GM18870 (cell line): ENCODE results near the gene APOE.
A peak's percentile ranks its signal among the peaks of the same experiment; 100 is the strongest.
"Not testable (repeated sequence)": the region's sequence is repeated elsewhere in the genome, so short reads cannot be mapped to it uniquely, and the experiment has no call there.

ENCODE experiments used
- ATAC-seq: cut with Tn5 transposase; IDR thresholded peaks from one replicate; pipeline ENCODE4 v1.9.1; 2021; ENCODE audit warnings: moderate library complexity; ENCODE audit not compliant: unreplicated experiment

APOE gene

DNA sequence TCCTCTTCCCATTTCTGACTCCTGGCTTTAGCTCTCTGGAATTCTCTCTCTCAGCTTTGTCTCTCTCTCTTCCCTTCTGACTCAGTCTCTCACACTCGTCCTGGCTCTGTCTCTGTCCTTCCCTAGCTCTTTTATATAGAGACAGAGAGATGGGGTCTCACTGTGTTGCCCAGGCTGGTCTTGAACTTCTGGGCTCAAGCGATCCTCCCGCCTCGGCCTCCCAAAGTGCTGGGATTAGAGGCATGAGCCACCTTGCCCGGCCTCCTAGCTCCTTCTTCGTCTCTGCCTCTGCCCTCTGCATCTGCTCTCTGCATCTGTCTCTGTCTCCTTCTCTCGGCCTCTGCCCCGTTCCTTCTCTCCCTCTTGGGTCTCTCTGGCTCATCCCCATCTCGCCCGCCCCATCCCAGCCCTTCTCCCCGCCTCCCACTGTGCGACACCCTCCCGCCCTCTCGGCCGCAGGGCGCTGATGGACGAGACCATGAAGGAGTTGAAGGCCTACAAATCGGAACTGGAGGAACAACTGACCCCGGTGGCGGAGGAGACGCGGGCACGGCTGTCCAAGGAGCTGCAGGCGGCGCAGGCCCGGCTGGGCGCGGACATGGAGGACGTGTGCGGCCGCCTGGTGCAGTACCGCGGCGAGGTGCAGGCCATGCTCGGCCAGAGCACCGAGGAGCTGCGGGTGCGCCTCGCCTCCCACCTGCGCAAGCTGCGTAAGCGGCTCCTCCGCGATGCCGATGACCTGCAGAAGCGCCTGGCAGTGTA is 2.7 kb downstream of the APOE start:
- ATAC-seq = no peak

DNA sequence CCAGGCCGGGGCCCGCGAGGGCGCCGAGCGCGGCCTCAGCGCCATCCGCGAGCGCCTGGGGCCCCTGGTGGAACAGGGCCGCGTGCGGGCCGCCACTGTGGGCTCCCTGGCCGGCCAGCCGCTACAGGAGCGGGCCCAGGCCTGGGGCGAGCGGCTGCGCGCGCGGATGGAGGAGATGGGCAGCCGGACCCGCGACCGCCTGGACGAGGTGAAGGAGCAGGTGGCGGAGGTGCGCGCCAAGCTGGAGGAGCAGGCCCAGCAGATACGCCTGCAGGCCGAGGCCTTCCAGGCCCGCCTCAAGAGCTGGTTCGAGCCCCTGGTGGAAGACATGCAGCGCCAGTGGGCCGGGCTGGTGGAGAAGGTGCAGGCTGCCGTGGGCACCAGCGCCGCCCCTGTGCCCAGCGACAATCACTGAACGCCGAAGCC is 3.3 kb downstream of the APOE start:
- ATAC-seq = no peak

DNA sequence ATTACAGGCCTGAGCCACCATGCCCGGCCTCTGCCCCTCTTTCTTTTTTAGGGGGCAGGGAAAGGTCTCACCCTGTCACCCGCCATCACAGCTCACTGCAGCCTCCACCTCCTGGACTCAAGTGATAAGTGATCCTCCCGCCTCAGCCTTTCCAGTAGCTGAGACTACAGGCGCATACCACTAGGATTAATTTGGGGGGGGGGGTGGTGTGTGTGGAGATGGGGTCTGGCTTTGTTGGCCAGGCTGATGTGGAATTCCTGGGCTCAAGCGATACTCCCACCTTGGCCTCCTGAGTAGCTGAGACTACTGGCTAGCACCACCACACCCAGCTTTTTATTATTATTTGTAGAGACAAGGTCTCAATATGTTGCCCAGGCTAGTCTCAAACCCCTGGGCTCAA is 4.2 kb downstream of the APOE start:
- ATAC-seq = no peak

DNA sequence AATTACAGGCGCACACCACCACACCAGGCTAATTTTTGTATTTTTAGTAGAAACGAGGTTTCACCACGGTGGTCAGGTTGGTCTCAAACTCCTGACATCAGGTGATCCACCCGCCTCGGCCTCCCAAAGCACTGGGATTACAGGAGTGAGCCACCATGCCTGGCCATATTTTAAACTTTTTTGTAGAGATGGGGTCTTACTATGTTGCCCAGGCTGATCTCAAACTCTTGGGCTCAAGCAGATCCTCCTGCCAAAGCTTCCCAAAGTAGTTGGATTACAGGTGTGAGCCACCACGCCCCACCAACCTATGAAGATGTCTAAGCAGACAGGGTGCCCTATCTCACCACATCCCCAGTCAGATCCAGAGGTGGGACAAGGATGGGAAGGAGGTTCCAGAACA is 6.3 kb downstream of the APOE start:
- ATAC-seq = not testable (repeated sequence)

DNA sequence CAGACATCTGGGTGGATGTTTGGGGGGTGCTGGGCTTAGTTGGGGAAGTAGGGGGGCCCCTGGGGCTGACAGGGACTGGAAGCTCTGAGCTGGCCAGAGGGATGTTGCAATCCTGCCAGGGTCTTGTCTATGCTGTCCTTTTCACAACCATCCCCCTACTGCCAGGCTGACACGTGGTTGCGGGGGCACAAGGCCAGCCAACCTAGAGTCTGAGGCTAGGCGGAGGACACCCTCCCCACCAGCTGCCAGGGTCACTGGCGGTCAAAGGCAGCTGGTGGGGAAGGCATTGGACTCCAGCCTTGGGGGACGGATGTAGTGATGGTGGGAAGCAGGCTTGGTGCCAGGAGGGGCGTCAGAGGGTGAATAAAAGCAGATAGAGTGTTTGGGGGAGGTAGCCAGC is 7.3 kb downstream of the APOE start:
- ATAC-seq = no peak

DNA sequence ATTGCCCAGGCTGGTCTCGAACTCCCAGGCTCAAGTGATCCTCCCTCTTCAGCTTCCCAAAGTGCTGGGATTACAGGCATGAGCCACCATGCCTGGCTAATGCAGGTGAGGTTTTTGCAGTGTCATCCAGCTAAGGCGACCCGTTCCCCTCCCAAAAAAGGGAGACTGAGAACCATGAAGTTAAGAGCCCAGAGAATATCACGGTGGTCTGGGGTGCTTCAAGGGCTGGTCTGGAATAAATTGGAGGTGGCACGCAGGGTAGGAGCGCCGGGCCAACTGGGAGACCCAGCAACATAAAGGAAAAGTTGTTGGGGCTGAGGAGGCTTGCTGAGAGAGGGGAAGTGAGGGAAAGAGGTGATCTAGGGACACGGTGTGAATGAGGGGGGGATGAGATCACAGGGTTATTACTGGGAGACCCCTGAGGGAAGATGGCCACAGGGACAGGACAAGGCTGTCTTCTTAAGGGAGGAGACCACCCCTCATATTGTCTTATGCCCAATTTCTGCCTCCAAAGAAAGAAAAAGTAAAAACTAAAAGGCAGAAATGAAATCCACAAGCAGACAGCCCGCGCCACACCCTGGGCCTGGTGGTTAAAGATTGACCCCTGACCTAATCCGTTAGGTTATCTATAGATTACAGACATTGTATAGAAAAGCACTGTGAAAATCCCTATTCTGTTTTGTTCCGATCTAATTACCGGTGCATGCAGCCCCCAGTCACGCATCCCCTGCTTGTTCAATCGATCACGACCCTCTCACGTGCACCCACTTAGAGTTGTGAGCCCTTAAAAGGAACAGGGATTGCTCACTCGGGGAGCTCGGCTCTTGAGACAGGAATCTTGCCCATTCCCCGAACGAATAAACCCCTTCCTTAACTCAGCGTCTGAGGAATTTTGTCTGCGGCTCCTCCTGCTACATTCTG is 8.2 kb downstream of the APOE start:
- not testable (repeated sequence) for ATAC-seq

DNA sequence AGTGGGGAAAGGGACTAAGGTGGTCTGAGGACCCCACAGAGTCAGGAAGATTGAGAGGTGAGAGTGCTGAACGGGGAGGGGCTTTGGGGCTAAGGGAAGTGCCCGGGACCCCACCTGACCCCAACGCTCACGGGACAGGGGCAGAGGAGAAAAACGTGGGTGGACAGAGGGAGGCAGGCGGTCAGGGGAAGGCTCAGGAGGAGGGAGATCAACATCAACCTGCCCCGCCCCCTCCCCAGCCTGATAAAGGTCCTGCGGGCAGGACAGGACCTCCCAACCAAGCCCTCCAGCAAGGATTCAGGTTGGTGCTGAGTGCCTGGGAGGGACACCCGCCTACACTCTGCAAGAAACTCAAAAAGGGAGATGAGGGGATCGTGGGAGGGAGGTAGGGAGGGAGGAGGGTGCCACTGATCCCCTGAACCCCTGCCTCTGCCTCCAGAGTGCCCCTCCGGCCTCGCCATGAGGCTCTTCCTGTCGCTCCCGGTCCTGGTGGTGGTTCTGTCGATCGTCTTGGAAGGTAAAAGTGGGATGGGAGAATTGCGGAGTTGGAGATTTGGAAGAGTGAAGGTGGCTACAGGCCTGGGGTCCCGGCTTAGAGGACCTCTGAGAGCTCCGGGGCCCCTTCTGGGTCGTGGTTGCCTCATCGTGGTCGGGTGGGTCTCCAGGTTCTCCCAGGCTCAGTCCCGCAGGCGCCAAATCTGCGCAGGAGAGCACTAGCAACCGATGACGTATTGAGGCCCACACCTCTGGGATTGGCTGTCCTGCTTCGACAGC is 9.0 kb downstream of the APOE start, which contains the start of gene APOC1:
Gene APOC1 (plus strand): TSS at position 176 of the 774 bp plus-strand sequence. CDS start 284 bp downstream, at position 460.
- peak; percentile 55 for ATAC-seq

DNA sequence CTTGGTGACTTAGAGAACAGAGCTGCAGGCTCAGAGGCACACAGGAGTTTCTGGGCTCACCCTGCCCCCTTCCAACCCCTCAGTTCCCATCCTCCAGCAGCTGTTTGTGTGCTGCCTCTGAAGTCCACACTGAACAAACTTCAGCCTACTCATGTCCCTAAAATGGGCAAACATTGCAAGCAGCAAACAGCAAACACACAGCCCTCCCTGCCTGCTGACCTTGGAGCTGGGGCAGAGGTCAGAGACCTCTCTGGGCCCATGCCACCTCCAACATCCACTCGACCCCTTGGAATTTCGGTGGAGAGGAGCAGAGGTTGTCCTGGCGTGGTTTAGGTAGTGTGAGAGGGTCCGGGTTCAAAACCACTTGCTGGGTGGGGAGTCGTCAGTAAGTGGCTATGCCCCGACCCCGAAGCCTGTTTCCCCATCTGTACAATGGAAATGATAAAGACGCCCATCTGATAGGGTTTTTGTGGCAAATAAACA is 18.7 kb downstream of the APOE start:
- no peak for ATAC-seq

DNA sequence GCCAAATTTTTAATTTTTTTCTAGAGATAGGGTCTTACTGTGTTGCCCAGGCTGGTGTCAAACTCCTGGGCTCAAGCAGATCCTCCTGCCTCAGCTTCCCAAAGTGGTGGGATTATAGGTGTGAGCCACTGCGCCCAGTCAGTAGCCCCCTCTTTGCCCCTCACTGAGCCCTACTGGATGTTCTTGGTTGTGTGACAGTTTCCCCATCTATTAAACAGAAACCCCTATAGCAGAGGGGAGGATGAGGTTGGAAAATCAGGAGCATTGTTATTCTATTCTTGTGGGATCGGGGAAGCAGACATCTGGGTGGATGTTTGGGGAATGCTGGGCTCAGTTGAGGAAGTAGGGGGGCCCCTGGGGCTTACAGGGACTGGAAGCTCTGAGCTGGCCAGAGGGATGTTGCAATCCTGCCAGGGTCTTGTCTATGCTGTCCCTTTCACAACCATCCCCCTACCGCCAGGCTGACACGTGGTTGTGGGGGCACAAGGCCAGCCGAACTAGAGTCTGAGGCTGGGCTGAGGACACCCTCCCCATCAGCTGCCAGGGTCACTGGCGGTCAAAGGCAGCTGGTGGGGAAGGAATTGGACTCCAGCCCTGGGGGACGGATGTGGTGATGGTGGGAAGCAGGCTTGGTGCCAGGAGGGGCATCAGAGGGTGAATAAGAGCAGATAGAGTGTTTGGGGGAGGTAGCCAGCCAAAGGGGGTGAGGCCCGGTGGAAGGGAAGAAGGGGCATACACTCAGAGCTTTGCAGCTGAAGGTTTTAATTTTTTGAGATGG is 19.7 kb downstream of the APOE start:
- ATAC-seq = no peak

DNA sequence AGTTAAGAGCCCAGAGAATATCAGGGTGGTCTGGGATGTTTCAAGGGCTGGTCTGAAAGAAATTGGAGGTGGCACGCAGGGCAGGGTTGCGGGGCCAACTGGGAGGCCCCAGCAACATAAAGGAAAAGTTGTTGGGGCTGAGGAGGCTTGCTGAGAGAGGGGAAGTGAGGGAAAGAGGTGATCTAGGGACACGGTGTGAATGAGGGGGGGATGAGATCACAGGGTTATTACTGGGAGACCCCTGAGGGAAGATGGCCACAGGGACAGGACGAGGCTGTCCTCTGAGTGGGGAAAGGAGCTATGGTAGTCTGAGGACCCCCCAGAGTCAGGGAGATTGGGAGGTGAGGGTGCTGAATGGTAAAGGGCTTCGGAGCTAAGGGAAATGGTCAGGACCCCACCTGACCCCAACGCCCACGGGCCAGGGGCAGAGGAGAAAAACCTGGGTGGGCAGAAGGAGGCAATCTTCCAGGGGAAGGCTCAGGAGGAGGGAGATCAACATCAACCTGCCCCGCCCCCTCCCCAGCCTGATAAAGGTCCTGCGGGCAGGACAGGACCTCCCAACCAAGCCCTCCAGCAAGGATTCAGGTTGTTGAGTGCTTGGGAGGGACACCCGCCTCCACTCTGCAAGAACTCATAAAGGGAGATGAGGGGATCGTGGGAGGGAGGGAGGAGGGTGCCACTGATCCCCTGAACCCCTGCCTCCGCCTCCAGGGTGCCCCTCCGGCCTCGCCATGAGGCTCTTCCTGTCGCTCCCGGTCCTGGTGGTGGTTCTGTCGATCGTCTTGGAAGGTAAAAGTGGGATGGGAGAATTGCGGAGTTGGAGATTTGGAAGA is 20.9 kb downstream of the APOE start:
- ATAC-seq = not testable (repeated sequence)

DNA sequence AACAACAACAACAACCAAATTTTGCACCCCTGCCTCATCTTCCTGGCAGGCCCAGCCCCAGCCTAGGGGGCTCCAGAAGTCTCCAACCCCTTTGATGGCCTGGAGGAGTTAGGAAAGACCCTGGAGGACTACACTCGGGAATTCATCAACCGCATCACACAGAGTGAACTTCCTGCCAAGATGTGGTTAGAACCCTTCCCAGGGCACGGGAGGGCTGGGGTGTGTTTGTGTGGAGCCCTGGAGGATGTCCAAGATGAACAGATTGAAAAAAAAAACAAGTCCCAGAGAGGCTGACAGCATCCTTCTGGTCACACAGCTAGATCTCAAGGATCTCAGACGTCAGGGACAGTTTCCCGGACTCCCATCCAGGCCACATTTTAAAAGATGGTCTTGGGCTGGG is 22.1 kb downstream of the APOE start:
- no peak for ATAC-seq

DNA sequence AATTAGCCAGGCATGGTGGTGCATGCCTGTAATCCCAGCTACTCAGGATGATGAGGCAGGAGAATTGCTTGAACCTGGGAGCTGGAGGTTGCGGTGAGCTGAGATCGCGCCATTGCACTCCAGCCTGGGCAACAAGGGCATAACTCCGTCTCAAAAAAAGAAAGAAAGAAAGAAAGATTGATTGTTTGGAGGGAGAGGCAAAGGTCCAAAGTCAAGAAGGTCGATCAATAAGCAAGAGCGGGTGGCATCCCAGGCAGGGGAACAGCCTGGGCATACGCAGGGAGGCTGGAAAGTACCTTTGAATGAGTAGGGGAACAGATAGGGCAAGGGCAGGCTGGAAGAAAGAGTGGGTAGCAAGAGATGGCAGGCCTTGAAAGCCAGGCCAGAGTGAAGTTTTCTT is 24.5 kb downstream of the APOE start:
- no peak for ATAC-seq

DNA sequence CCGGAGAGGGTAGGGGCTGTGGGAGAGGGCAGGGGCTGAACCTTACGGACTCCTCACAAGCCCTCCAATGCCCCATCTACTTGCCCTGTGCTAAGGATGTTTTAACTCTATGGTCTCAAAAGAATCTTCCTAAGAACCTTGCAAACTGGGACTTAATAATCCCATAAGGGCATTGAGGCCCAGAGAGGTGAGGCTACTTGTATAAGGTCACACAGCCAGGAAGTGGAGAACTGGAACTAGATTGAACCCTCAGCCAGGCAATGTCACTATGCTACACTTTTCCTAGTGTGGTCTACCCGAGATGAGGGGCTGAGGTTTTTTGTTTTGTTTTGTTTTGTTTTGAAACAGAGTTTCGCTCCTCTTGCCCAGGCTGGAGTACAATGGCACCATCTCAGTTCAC is 25.9 kb downstream of the APOE start:
- no peak for ATAC-seq

DNA sequence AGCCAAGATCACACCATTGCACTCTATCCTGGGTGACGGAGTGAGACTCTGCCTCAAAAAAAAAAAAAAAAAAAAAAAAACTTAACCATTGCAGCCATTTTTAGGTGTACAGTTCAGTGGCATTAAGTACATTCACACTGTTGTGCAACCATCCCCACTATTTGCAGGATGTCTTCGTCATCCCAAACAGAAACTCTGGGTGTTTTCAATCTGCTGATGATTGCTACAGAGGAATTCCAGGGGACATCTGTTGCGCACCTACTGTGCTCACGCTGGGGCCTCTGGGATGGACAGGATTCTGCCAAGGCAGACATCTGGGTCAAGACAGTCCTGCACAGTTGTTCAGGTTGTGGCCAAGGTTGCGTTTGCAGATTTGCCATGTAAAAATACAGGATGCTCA is 34.1 kb downstream of the APOE start:
- no peak for ATAC-seq

DNA sequence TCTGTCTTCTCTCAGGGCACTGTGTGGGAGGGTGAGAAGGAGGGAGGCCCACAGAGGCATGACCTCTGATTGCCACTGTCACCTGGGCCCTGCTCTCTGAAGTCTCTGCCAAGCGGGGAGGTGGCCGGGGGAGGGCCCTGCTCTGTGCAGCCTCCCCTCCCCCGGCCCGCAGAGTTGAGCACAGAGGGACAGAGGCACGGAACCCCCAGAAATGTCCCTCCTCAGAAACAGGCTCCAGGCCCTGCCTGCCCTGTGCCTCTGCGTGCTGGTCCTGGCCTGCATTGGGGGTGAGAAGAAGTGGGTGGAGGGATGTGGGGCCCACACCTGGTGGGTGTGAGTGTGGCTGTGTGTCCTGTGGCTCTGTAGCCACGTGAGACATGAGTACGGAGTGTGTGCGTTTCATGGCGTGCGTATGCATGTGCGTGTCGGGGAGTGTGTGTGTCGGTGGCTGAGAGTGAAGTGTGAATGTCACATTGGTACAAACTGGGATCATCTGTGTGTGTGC is 36.5 kb downstream of the APOE start, which contains the start of gene APOC4:
Gene APOC4 (plus strand): TSS at position 171 of the 505 bp plus-strand sequence. CDS start 41 bp downstream, at position 212.
- ATAC-seq = no peak

DNA sequence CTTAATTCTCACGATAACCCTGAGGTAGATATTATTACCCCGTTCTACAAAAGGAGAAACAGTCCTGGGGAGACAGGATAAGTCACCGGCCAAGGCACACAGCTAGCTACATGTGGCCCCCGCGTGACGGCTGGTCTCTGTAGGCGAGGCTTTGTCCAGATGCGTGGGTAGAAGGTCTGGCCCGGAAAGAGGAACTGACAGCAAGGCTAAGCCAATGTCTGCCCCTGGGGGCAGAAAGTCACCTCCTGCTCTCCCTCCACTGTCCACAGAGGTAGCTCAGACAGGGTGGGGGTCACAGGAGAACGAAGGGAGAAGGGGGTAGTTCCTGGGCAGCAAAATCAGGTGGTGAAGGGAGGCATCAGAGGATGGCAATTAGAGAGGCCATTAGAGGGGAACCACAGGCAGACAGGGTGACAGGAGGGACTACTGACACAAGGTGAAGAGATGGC is 38.2 kb downstream of the APOE start:
- no peak for ATAC-seq

DNA sequence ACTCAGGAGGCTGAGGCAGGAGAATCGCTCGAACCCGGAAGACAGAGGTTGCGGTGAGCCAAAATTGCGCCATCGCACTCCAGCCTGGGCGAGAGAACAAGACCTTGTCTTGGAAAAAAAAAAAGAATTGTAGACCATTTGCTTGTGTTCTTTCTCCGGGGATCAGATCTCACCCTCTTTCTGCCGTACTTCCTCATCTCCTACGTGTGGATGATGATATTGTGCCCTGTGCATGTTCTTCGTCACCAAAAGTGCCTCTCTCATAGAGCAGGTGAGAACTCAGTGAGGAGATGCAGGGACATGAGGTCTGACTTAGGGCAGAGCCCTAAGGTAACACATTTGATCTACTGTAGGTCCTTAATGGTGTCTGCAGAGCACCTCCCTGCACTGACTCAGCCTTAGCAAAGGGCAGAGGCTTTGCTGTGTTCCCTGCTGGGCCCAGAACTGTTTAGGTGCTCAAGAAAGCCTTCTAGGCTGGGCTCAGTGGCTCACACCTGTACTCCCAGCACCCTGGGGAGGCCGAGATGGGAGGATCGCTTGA is 41.5 kb downstream of the APOE start:
- no peak for ATAC-seq

DNA sequence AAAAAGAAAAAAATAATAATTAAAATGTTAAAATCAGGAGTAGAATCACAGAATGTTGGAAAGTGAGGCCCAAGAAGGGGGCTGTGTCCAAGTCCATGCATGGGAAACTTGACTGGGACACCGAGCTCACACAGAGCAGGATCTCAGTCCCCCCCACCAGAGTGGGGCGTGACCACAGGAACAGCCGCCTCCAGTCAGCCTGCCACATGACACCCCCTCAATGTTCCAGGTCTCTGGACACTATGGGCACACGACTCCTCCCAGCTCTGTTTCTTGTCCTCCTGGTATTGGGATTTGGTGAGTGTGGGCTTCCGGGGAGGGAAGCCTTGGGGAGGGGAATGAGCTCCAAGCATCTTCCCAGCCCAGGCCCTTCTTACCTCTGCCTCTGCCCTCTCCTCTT is 42.6 kb downstream of the APOE start:
- ATAC-seq = no peak
